ENCODE results near the gene FAF1.

GRCh38 chr1:50832167-50832566 lies 127.9 kb downstream of the FAF1 start:
- TF ChIP-seq POLR2A (IDR thresholded peaks at IDR 0.05) (no peak), POLR2AphosphoS5 (IDR thresholded peaks at IDR 0.05) (no peak), EP300 (IDR thresholded peaks at IDR 0.05) (no peak)
- TF ChIP-seq, protein P1, sequence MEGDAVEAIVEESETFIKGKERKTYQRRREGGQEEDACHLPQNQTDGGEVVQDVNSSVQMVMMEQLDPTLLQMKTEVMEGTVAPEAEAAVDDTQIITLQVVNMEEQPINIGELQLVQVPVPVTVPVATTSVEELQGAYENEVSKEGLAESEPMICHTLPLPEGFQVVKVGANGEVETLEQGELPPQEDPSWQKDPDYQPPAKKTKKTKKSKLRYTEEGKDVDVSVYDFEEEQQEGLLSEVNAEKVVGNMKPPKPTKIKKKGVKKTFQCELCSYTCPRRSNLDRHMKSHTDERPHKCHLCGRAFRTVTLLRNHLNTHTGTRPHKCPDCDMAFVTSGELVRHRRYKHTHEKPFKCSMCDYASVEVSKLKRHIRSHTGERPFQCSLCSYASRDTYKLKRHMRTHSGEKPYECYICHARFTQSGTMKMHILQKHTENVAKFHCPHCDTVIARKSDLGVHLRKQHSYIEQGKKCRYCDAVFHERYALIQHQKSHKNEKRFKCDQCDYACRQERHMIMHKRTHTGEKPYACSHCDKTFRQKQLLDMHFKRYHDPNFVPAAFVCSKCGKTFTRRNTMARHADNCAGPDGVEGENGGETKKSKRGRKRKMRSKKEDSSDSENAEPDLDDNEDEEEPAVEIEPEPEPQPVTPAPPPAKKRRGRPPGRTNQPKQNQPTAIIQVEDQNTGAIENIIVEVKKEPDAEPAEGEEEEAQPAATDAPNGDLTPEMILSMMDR (IDR thresholded peaks at IDR 0.05) = no peak
